22Rv1 (cell line): ENCODE results near the gene NOXA1.

ENCODE experiments used
- CTCF ChIP-seq: fragments of 450-650 bp; IDR thresholded peaks from 2 replicates; pipeline ENCODE4 v1.5.1; 2017; ENCODE audit warnings: mild to moderate bottlenecking
- ZFX ChIP-seq: fragments of 450-650 bp; IDR thresholded peaks from 2 replicates; pipeline ENCODE4 v1.6.1; 2017; ENCODE audit warnings: antibody characterized with exemption, borderline replicate concordance

- TF ChIP-seq CTCF = no peak
- no peak for TF ChIP-seq ZFX
Measured at GRCh38 chr9:137479892-137480685, 56.9 kb downstream of the NOXA1 start.
